Measurements from ENCODE around the gene APOC4. TPM values are rescaled to one million over a fixed set of nuclear protein-coding genes. Genes with fewer than 3 reads are reported as not detected.

APOC4 gene
- total and polyA plus RNA-seq, 7 donors, result not detected

GRCh38 chr19:44988273-44988672 is 46.2 kb downstream of the APOC4 start:
- 75 to 80% methylated on average over 9 of the region's 9 CpGs for WGBS, 2 donors
- peaks cover 13 to 83% (median 57%) of the 10 kb centered on the region in 4 donors for H3K36me3 ChIP-seq
- TF ChIP-seq POLR2AphosphoS5 (IDR thresholded peaks at IDR 0.05) (no peak), CTCF (IDR thresholded peaks at IDR 0.05) (no peak), POLR2A (IDR thresholded peaks at IDR 0.05) (no peak), EP300 (IDR thresholded peaks at IDR 0.05) (no peak)
- peaks cover 0 to 2% (median 0%) of the 10 kb centered on the region in 4 donors for H3K4me1 ChIP-seq
- no peak overlapping the region for H3K27ac ChIP-seq
- H3K4me3 ChIP-seq, result no peak overlapping the region
- intact Hi-C loops (cut with DNase I), result no loop called here
- no peak for DNase-seq
- no peaks in the 10 kb centered on the region for H3K27me3 ChIP-seq
- H3K9me3 ChIP-seq, result no peaks in the 10 kb centered on the region

DNA sequence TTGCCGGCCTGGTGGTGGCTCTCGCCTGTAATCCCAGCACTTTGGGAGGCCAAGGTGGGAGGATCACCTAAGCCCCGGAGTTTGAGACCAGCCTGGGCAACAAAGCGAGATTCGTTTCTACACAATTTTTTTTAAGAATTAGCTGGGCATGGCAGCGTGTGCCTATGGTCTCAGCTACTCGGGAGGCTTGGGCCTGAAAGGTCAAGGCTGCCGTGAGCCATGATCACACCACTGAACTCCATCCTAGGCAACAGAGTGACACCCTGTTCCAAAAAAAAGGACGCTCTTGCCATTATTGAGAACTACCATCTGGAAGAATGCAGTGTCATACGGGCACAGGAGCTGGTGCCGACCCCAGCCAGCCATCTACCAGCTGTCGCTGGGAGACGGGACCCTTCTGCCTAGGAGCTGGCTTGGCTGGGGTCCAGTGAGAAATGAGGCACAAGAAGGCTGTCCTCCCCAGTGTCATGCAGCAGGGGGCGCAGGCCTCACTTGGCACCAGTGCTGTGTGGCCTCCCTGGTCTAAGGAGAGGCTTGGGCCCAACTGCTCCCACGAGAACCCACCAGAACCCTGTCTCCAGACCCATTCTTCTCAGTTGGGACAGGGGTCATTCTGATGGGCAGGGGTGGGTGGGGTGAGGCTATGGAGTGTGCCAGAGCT is 47.0 kb downstream of the APOC4 start:
- 63 to 79% methylated on average over 15 of the region's 15 CpGs for WGBS, 2 donors
- H3K9me3 ChIP-seq, result no peaks in the 10 kb centered on the region
- intact Hi-C loops (cut with DNase I), result no loop called here
- H3K27me3 ChIP-seq, result no peaks in the 10 kb centered on the region
- DNase-seq, result peak; percentile 86
- H3K36me3 ChIP-seq, result peaks cover 13 to 85% (median 57%) of the 10 kb centered on the region in 4 donors
- H3K4me3 ChIP-seq, result no peak overlapping the region
- TF ChIP-seq POLR2A (IDR thresholded peaks at IDR 0.05) (no peak), CTCF (IDR thresholded peaks at IDR 0.05) (peak in 3 of 4 experiments; percentile 38 to 43 (median 41)), EP300 (IDR thresholded peaks at IDR 0.05) (no peak), POLR2AphosphoS5 (IDR thresholded peaks at IDR 0.05) (peak in 2 of 4 donors; percentile 28 to 40)
- no peak overlapping the region for H3K27ac ChIP-seq
- peaks cover 0 to 2% (median 0%) of the 10 kb centered on the region in 4 donors for H3K4me1 ChIP-seq

- intact Hi-C loops (cut with DNase I), result no loop called here
- 89 to 90% methylated on average over 14 of the region's 14 CpGs for WGBS, 2 donors
- peaks cover 13 to 71% (median 48%) of the 10 kb centered on the region in 4 donors for H3K36me3 ChIP-seq
- TF ChIP-seq CTCF (IDR thresholded peaks at IDR 0.05) (no peak), POLR2AphosphoS5 (IDR thresholded peaks at IDR 0.05) (no peak), POLR2A (IDR thresholded peaks at IDR 0.05) (no peak), EP300 (IDR thresholded peaks at IDR 0.05) (no peak)
- no peaks in the 10 kb centered on the region for H3K27me3 ChIP-seq
- H3K27ac ChIP-seq, result no peak overlapping the region
- DNase-seq, result peak; percentile 60
- H3K4me1 ChIP-seq, result peaks cover 0 to 2% (median 0%) of the 10 kb centered on the region in 4 donors
- no peaks in the 10 kb centered on the region for H3K9me3 ChIP-seq
- no peak overlapping the region for H3K4me3 ChIP-seq
Measured at GRCh38 chr19:44990459-44990858, 48.4 kb downstream of the APOC4 start.

- 59 to 77% methylated on average over 12 of the region's 12 CpGs for WGBS, 2 donors
- Histone ChIP-seq H3K9me3 (no peaks in the 10 kb centered on the region), H3K27ac (no peak overlapping the region), H3K4me3 (no peak overlapping the region), H3K27me3 (no peaks in the 10 kb centered on the region), H3K4me1 (peaks cover 0 to 2% (median 0%) of the 10 kb centered on the region in 4 donors), H3K36me3 (peaks cover 13 to 66% (median 43%) of the 10 kb centered on the region in 4 donors)
- intact Hi-C loops (cut with DNase I), result no loop called here
- peak; percentile 60 for DNase-seq
- TF ChIP-seq POLR2AphosphoS5 (IDR thresholded peaks at IDR 0.05), result no peak
- TF ChIP-seq CTCF (IDR thresholded peaks at IDR 0.05), result no peak
- no peak for TF ChIP-seq EP300 (IDR thresholded peaks at IDR 0.05)
- TF ChIP-seq POLR2A (IDR thresholded peaks at IDR 0.05), result no peak
Measured at GRCh38 chr19:44990966-44991365, 48.9 kb downstream of the APOC4 start.
